HEK293T (cell line): ENCODE measurements around the gene TMEM225B.

ENCODE experiments used
- CTBP1 ChIP-seq: fragments of 450-650 bp; IDR thresholded peaks from 2 replicates; pipeline ENCODE4 v1.6.1; 2016; ENCODE audit warnings: borderline replicate concordance
- FOXA1 ChIP-seq: fragments of 450-650 bp; IDR thresholded peaks from 2 replicates; pipeline ENCODE4 v1.6.1; 2016; ENCODE audit warnings: mild to moderate bottlenecking
- PKNOX1 ChIP-seq: fragments of 450-650 bp; IDR thresholded peaks from 2 replicates; pipeline ENCODE4 v1.6.1; 2016
- SP1 ChIP-seq: fragments of 450-650 bp; IDR thresholded peaks from 2 replicates; pipeline ENCODE4 v1.6.1; 2017

- no peak for TF ChIP-seq CTBP1
- no peak for TF ChIP-seq SP1
- no peak for TF ChIP-seq PKNOX1
- TF ChIP-seq FOXA1, result no peak
Measured at GRCh38 chr7:99551334-99551733, 46.7 kb upstream of the TMEM225B start.
